ENCODE results near the gene PDE7B. TPM values are rescaled to one million over a fixed set of nuclear protein-coding genes. Genes with fewer than 3 reads are reported as not detected.
A peak's percentile ranks its signal among the peaks of the same experiment; 100 is the strongest.

Gene PDE7B
- total RNA-seq, 4 donors from 2014 or later, result 15.4 to 28.6 (median 18.8) TPM

DNA sequence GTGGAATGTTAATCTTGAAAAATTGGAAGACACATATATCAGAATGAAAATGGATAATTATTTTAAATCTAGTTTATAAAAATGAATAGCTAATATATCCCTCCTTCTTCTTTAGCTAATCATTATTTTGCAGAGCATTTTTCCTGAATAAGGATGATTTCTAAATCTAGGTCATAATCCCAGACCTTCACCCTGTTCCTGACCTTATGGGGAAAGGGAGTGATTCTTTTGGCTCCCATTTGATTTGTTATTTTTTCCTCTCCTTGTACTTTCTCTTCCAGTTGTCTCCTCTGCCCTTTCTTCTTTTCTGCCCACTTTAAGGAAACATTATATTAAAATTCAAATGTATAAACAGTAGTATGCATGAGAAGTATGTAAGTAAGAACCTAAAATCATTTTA is 208.6 kb downstream of the PDE7B start:
- no peak for TF ChIP-seq POLR2A (IDR thresholded peaks at IDR 0.05)
- TF ChIP-seq, protein P1, sequence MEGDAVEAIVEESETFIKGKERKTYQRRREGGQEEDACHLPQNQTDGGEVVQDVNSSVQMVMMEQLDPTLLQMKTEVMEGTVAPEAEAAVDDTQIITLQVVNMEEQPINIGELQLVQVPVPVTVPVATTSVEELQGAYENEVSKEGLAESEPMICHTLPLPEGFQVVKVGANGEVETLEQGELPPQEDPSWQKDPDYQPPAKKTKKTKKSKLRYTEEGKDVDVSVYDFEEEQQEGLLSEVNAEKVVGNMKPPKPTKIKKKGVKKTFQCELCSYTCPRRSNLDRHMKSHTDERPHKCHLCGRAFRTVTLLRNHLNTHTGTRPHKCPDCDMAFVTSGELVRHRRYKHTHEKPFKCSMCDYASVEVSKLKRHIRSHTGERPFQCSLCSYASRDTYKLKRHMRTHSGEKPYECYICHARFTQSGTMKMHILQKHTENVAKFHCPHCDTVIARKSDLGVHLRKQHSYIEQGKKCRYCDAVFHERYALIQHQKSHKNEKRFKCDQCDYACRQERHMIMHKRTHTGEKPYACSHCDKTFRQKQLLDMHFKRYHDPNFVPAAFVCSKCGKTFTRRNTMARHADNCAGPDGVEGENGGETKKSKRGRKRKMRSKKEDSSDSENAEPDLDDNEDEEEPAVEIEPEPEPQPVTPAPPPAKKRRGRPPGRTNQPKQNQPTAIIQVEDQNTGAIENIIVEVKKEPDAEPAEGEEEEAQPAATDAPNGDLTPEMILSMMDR (IDR thresholded peaks at IDR 0.05), result no peak
- Histone ChIP-seq H3K27me3 (no peaks in the 10 kb centered on the region), H3K36me3 (no peaks in the 10 kb centered on the region), H3K27ac (peak overlapping the region in 1 of 2 donors; percentile 12), H3K4me1 (peaks cover 0 to 14% of the 10 kb centered on the region in 2 donors), H3K4me3 (no peak overlapping the region), H3K9me3 (no peaks in the 10 kb centered on the region)
- DNase-seq, result no peak
- intact Hi-C loops (cut with DNase I; ENCODE audit: low total_unique reads), result no loop called here

DNA sequence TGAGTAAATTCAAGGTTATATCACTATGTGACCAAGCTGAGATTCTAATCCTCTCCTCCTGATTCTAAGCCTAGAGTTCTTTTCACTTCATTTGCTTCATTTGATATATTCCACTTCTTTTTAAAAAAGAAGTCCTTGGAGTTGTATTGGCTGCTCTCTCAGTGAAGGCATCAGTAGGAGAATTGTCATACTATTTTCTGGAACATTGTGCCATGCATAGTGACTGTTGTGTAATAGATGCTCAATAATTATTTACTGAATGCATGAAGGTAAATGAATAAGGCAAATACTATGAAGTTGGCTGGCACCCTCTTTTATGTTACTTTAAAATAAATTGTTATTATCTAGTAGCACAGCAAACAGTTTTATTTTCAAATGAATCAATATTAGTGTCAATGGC is 209.3 kb downstream of the PDE7B start:
- Histone ChIP-seq H3K36me3 (no peaks in the 10 kb centered on the region), H3K9me3 (no peaks in the 10 kb centered on the region), H3K4me3 (no peak overlapping the region), H3K27me3 (no peaks in the 10 kb centered on the region), H3K27ac (peak overlapping the region in 1 of 2 donors; percentile 12), H3K4me1 (peaks cover 0 to 14% of the 10 kb centered on the region in 2 donors)
- intact Hi-C loops (cut with DNase I; ENCODE audit: low total_unique reads), result no loop called here
- DNase-seq, result no peak
- TF ChIP-seq, protein P1 (IDR thresholded peaks at IDR 0.05), result no peak
- TF ChIP-seq POLR2A (IDR thresholded peaks at IDR 0.05), result no peak

DNA sequence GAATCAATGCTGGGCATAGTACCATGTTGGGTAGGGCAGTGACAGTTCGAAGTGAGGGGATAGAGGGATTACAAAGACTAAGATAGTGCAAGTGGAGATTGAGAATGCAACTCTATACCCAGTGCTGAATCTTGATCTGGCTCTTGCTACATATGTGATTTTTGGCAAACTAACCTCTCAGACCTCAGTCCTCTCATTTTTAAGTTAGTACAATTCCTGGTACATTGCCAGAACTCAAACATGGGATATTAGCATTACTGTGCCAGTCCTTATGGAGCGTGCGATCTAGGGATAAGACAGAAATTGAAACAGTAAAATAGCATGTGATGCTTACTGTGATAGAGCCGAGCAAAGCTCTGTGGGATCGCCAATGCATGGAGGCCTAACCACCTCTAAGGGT is 210.2 kb downstream of the PDE7B start:
- no peaks in the 10 kb centered on the region for H3K9me3 ChIP-seq
- no peaks in the 10 kb centered on the region for H3K27me3 ChIP-seq
- no peak for DNase-seq
- peaks cover 0 to 14% of the 10 kb centered on the region in 2 donors for H3K4me1 ChIP-seq
- no peak for TF ChIP-seq POLR2A (IDR thresholded peaks at IDR 0.05)
- intact Hi-C loops (cut with DNase I; ENCODE audit: low total_unique reads), result no loop called here
- no peaks in the 10 kb centered on the region for H3K36me3 ChIP-seq
- H3K27ac ChIP-seq, result no peak overlapping the region
- no peak overlapping the region for H3K4me3 ChIP-seq

DNA sequence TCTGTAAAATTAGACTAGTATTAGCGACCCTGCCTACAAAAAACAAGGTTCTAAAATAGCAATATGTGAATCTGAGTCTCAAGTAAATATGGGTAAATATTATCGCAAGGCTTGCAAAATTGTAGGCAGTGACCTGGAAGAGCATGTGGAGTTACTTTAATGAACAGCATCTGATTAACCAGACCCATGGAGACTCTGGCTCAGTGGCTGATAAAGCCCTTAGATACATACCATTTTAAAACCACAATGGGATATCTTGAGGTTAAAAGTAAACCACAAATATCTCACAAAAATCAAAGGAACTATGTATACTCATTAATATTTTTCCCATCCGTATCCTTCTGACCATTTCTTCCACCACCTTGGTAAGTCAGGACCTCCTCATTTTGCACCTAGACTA is 211.6 kb downstream of the PDE7B start:
- TF ChIP-seq, protein P1 (IDR thresholded peaks at IDR 0.05), result no peak
- TF ChIP-seq POLR2A (IDR thresholded peaks at IDR 0.05), result no peak
- no peaks in the 10 kb centered on the region for H3K36me3 ChIP-seq
- no peaks in the 10 kb centered on the region for H3K9me3 ChIP-seq
- no peak for DNase-seq
- peaks cover 0 to 14% of the 10 kb centered on the region in 2 donors for H3K4me1 ChIP-seq
- intact Hi-C loops (cut with DNase I; ENCODE audit: low total_unique reads), result no loop called here
- no peaks in the 10 kb centered on the region for H3K27me3 ChIP-seq
- no peak overlapping the region for H3K27ac ChIP-seq
- H3K4me3 ChIP-seq, result no peak overlapping the region

DNA sequence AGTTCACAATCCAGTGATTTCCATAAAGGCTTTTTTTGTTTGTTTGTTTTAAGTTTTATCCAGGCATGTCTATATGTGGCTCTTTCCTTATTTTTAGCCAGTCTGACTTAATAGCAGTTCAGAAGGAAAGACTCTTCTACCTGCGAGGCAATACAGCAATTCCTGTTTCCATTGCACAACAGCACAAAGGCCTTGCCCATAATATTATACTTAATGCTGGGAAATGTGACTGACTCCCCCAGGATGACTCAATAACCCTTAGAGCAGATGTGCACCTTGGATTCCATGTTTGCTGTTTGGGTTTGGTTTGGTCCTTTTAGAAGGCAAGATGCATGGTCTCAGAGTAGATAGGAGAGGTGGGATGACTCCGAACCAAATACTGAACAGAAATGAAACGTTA is 214.5 kb downstream of the PDE7B start:
- Histone ChIP-seq H3K4me3 (no peak overlapping the region), H3K27ac (no peak overlapping the region), H3K36me3 (no peaks in the 10 kb centered on the region), H3K27me3 (no peaks in the 10 kb centered on the region), H3K9me3 (no peaks in the 10 kb centered on the region), H3K4me1 (no peaks in the 10 kb centered on the region)
- no peak for DNase-seq
- TF ChIP-seq, protein P1 (IDR thresholded peaks at IDR 0.05), result no peak
- TF ChIP-seq POLR2A (IDR thresholded peaks at IDR 0.05), result no peak
- intact Hi-C loops (cut with DNase I; ENCODE audit: low total_unique reads), result no loop called here

All from uterus (tissue), 4 donors.